DMS 273 treated with DMSO at 0.1 percent for 48 hours (cell line): ENCODE measurements around the gene PPWD1.
"Not testable (repeated sequence)": the region's sequence is repeated elsewhere in the genome, so short reads cannot be mapped to it uniquely, and the experiment has no call there.

Experiments
- DNase-seq: peaks from one replicate; lab custom pipeline; 2025; lab: John Stamatoyannopoulos, UW

Gene PPWD1

GRCh38 chr5:65562731-65563701, at the start of gene PPWD1, which contains the start of gene CENPK:
PPWD1 (plus strand) TSS chr5:65563296; CDS start chr5:65563311, 15 bp downstream.
CENPK (minus strand) TSS chr5:65563168; CDS start chr5:65554907, 8,261 bp downstream.
- DNase-seq: peak; percentile 92

- DNase-seq: no peak
Measured at GRCh38 chr5:65525726-65526125, 37.4 kb upstream of the PPWD1 start.

- DNase-seq: no peak
Measured at GRCh38 chr5:65530904-65531303, 32.2 kb upstream of the PPWD1 start.

- DNase-seq: no peak
Measured at GRCh38 chr5:65535529-65535987, 27.5 kb upstream of the PPWD1 start.

- DNase-seq: no peak
Measured at GRCh38 chr5:65539827-65540226, 23.3 kb upstream of the PPWD1 start.

GRCh38 chr5:65544473-65544872, 18.6 kb upstream of the PPWD1 start:
- DNase-seq: no peak

- DNase-seq: no peak
Measured at GRCh38 chr5:65546141-65546540, 17.0 kb upstream of the PPWD1 start.

GRCh38 chr5:65548281-65548680, 14.8 kb upstream of the PPWD1 start:
- no peak for DNase-seq

GRCh38 chr5:65553941-65554340, 9.2 kb upstream of the PPWD1 start:
- no peak for DNase-seq

GRCh38 chr5:65555287-65555686, 7.8 kb upstream of the PPWD1 start:
- DNase-seq: no peak

- DNase-seq: no peak
Measured at GRCh38 chr5:65556181-65556580, 6.9 kb upstream of the PPWD1 start.

- DNase-seq: no peak
Measured at GRCh38 chr5:65556718-65557117, 6.4 kb upstream of the PPWD1 start.

GRCh38 chr5:65563777-65564176, 681 bp downstream of the PPWD1 start:
- no peak for DNase-seq

GRCh38 chr5:65566505-65566904, 3.4 kb downstream of the PPWD1 start:
- no peak for DNase-seq

GRCh38 chr5:65570598-65571226, 7.6 kb downstream of the PPWD1 start:
- no peak for DNase-seq

GRCh38 chr5:65577141-65577540, 14.0 kb downstream of the PPWD1 start:
- DNase-seq: no peak

- DNase-seq: no peak
Measured at GRCh38 chr5:65588694-65589093, 25.6 kb downstream of the PPWD1 start.

- not testable (repeated sequence) for DNase-seq
Measured at GRCh38 chr5:65601761-65602160, 38.7 kb downstream of the PPWD1 start.

- no peak for DNase-seq
Measured at GRCh38 chr5:65611524-65611923, 48.4 kb downstream of the PPWD1 start.

GRCh38 chr5:65612298-65612907, 49.3 kb downstream of the PPWD1 start:
- DNase-seq: no peak

GRCh38 chr5:65620021-65620420, 56.9 kb downstream of the PPWD1 start:
- no peak for DNase-seq

GRCh38 chr5:65621961-65622360, 58.9 kb downstream of the PPWD1 start:
- DNase-seq: not testable (repeated sequence)

- DNase-seq: no peak
Measured at GRCh38 chr5:65623482-65623881, 60.4 kb downstream of the PPWD1 start.
